Right lobe of liver (tissue), 4 donors: ENCODE data around the gene KRTAP19-1.

Source experiments
- POLR2A ChIP-seq: fragments of 450-650 bp; IDR thresholded peaks from one replicate; pipeline ENCODE4 v1.6.1; 2017; ENCODE audit warnings: antibody characterized with exemption, mild to moderate bottlenecking
- TF ChIP-seq, protein P1 (sequence below), 4 donors: fragments of 200-600 bp in 3 of 4; fragments of 450-650 bp in 1 of 4; IDR thresholded peaks; one replicate each; pipeline versions ENCODE4 v1.5.1 to v1.8.0; 2016 to 2022; ENCODE audit warnings: antibody characterized with exemption in 4 of 4, mild to moderate bottlenecking in 2 of 4
- donor health status: DM: no; HTN: no; CAD: no.
- donor health status: DM: no; HTN: no; CAD: no.
- donor health status: DM: no; HTN: yes; CAD: no.

DNA sequence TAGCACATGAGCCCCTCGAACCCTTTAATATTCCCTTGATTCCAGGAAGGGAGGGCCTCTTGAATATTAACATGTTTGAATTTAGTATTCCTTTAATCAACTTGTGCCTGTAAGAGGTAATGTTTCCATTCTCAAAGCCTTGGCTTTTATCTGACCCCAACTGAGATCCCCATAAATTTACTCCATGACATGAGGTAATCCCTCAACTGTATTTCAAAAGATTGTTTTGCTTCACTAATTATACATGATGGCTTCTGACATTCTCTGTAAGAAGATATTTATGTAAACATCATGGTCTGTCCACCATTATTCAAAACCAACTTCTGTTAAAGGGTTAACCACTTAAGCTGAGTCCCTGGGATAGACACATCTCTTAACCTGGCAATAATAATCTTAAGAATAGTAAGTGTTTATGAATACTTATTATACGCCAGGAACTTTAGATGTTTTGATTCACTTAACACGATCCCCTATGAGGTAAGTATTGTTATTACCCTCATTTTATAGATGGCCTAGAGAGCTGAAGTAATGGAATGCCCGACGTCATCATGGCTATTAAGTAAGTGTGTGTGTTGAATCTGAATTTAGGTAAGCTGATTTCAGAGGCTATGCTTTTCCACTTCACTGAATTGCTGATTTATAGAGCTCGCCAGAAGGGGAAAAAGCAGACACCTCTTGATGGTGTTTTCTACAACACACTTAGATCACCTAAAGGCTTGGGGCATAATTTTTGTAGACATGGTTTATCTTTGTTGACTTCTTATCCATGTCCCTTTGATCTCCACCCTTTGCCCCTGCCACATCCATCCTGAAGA lies 11.1 kb downstream of the KRTAP19-1 start:
- TF ChIP-seq, protein P1, sequence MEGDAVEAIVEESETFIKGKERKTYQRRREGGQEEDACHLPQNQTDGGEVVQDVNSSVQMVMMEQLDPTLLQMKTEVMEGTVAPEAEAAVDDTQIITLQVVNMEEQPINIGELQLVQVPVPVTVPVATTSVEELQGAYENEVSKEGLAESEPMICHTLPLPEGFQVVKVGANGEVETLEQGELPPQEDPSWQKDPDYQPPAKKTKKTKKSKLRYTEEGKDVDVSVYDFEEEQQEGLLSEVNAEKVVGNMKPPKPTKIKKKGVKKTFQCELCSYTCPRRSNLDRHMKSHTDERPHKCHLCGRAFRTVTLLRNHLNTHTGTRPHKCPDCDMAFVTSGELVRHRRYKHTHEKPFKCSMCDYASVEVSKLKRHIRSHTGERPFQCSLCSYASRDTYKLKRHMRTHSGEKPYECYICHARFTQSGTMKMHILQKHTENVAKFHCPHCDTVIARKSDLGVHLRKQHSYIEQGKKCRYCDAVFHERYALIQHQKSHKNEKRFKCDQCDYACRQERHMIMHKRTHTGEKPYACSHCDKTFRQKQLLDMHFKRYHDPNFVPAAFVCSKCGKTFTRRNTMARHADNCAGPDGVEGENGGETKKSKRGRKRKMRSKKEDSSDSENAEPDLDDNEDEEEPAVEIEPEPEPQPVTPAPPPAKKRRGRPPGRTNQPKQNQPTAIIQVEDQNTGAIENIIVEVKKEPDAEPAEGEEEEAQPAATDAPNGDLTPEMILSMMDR (IDR thresholded peaks at IDR 0.05), result no peak
- no peak for TF ChIP-seq POLR2A
